ENCODE results near the gene SRGAP3. TPM values are rescaled to one million over a fixed set of nuclear protein-coding genes. Genes with fewer than 3 reads are reported as not detected.

Gene SRGAP3
- polyA plus RNA-seq, 2 donors: 1.3 to 3.3 TPM

- no peaks in the 10 kb centered on the region for H3K27me3 ChIP-seq (ENCODE audit: control insufficient read depth in 1 of 2, insufficient read depth in 2 of 2, low read length in 2 of 2)
- no peaks in the 10 kb centered on the region for H3K9me3 ChIP-seq (ENCODE audit: control insufficient read depth in 2 of 2, insufficient read depth in 1 of 2, low read depth in 1 of 2, low read length in 1 of 2)
- 87% methylated on average over 2 of the region's 2 CpGs for WGBS, 2 donors
- peaks cover 0 to 6% of the 10 kb centered on the region in 2 donors for H3K36me3 ChIP-seq (ENCODE audit: control insufficient read depth in 2 of 2, insufficient read depth in 2 of 2, low read length in 1 of 2)
- no peak overlapping the region for H3K27ac ChIP-seq (ENCODE audit: low read depth in 2 of 2, low read length in 1 of 2)
- no peak overlapping the region for H3K4me3 ChIP-seq (ENCODE audit: low read depth in 1 of 2, low read length in 2 of 2)
- H3K4me1 ChIP-seq (ENCODE audit: control insufficient read depth in 2 of 2, insufficient read depth in 2 of 2, low read length in 1 of 2): no peaks in the 10 kb centered on the region
Observed at GRCh38 chr3:9007213-9007612, 242.2 kb downstream of the SRGAP3 start.

- no peak overlapping the region for H3K4me3 ChIP-seq (ENCODE audit: low read depth in 1 of 2, low read length in 2 of 2)
- no peaks in the 10 kb centered on the region for H3K36me3 ChIP-seq (ENCODE audit: control insufficient read depth in 2 of 2, insufficient read depth in 2 of 2, low read length in 1 of 2)
- H3K27me3 ChIP-seq (ENCODE audit: control insufficient read depth in 1 of 2, insufficient read depth in 2 of 2, low read length in 2 of 2): no peaks in the 10 kb centered on the region
- no peak overlapping the region for H3K27ac ChIP-seq (ENCODE audit: low read depth in 2 of 2, low read length in 1 of 2)
- H3K9me3 ChIP-seq (ENCODE audit: control insufficient read depth in 2 of 2, insufficient read depth in 1 of 2, low read depth in 1 of 2, low read length in 1 of 2): no peaks in the 10 kb centered on the region
- peaks cover 0 to 2% of the 10 kb centered on the region in 2 donors for H3K4me1 ChIP-seq (ENCODE audit: control insufficient read depth in 2 of 2, insufficient read depth in 2 of 2, low read length in 1 of 2)
Observed at GRCh38 chr3:9000041-9000440, 249.4 kb downstream of the SRGAP3 start.

GRCh38 chr3:8997151-8997550, 252.3 kb downstream of the SRGAP3 start:
- 75 to 80% methylated on average over 3 of the region's 3 CpGs for WGBS, 2 donors
- Histone ChIP-seq H3K27me3 (ENCODE audit: control insufficient read depth in 1 of 2, insufficient read depth in 2 of 2, low read length in 2 of 2) (no peaks in the 10 kb centered on the region), H3K4me1 (ENCODE audit: control insufficient read depth in 2 of 2, insufficient read depth in 2 of 2, low read length in 1 of 2) (peaks cover 0 to 2% of the 10 kb centered on the region in 2 donors), H3K36me3 (ENCODE audit: control insufficient read depth in 2 of 2, insufficient read depth in 2 of 2, low read length in 1 of 2) (peaks cover 0 to 1% of the 10 kb centered on the region in 2 donors), H3K27ac (ENCODE audit: low read depth in 2 of 2, low read length in 1 of 2) (no peak overlapping the region), H3K4me3 (ENCODE audit: low read depth in 1 of 2, low read length in 2 of 2) (no peak overlapping the region), H3K9me3 (ENCODE audit: control insufficient read depth in 2 of 2, insufficient read depth in 1 of 2, low read depth in 1 of 2, low read length in 1 of 2) (no peaks in the 10 kb centered on the region)

- no peak overlapping the region for H3K27ac ChIP-seq (ENCODE audit: low read depth in 2 of 2, low read length in 1 of 2)
- 48 to 62% methylated on average over 12 of the region's 12 CpGs for WGBS, 2 donors
- H3K4me1 ChIP-seq (ENCODE audit: control insufficient read depth in 2 of 2, insufficient read depth in 2 of 2, low read length in 1 of 2): peaks cover 0 to 2% of the 10 kb centered on the region in 2 donors
- peaks cover 0 to 2% of the 10 kb centered on the region in 2 donors for H3K36me3 ChIP-seq (ENCODE audit: control insufficient read depth in 2 of 2, insufficient read depth in 2 of 2, low read length in 1 of 2)
- H3K27me3 ChIP-seq (ENCODE audit: control insufficient read depth in 1 of 2, insufficient read depth in 2 of 2, low read length in 2 of 2): no peaks in the 10 kb centered on the region
- no peaks in the 10 kb centered on the region for H3K9me3 ChIP-seq (ENCODE audit: control insufficient read depth in 2 of 2, insufficient read depth in 1 of 2, low read depth in 1 of 2, low read length in 1 of 2)
- no peak overlapping the region for H3K4me3 ChIP-seq (ENCODE audit: low read depth in 1 of 2, low read length in 2 of 2)
Observed at GRCh38 chr3:8996681-8997121, 252.7 kb downstream of the SRGAP3 start.

GRCh38 chr3:8996216-8996615, 253.2 kb downstream of the SRGAP3 start:
- 85 to 89% methylated on average over 2 of the region's 2 CpGs for WGBS, 2 donors
- H3K27me3 ChIP-seq (ENCODE audit: control insufficient read depth in 1 of 2, insufficient read depth in 2 of 2, low read length in 2 of 2): no peaks in the 10 kb centered on the region
- peaks cover 0 to 2% of the 10 kb centered on the region in 2 donors for H3K4me1 ChIP-seq (ENCODE audit: control insufficient read depth in 2 of 2, insufficient read depth in 2 of 2, low read length in 1 of 2)
- no peak overlapping the region for H3K4me3 ChIP-seq (ENCODE audit: low read depth in 1 of 2, low read length in 2 of 2)
- no peaks in the 10 kb centered on the region for H3K9me3 ChIP-seq (ENCODE audit: control insufficient read depth in 2 of 2, insufficient read depth in 1 of 2, low read depth in 1 of 2, low read length in 1 of 2)
- H3K36me3 ChIP-seq (ENCODE audit: control insufficient read depth in 2 of 2, insufficient read depth in 2 of 2, low read length in 1 of 2): peaks cover 0 to 4% of the 10 kb centered on the region in 2 donors
- no peak overlapping the region for H3K27ac ChIP-seq (ENCODE audit: low read depth in 2 of 2, low read length in 1 of 2)

GRCh38 chr3:8994226-8994625, 255.2 kb downstream of the SRGAP3 start:
- 92 to 93% methylated on average over 15 of the region's 15 CpGs for WGBS, 2 donors
- Histone ChIP-seq H3K4me3 (ENCODE audit: low read depth in 1 of 2, low read length in 2 of 2) (no peak overlapping the region), H3K27ac (ENCODE audit: low read depth in 2 of 2, low read length in 1 of 2) (no peak overlapping the region), H3K4me1 (ENCODE audit: control insufficient read depth in 2 of 2, insufficient read depth in 2 of 2, low read length in 1 of 2) (peaks cover 0 to 2% of the 10 kb centered on the region in 2 donors), H3K9me3 (ENCODE audit: control insufficient read depth in 2 of 2, insufficient read depth in 1 of 2, low read depth in 1 of 2, low read length in 1 of 2) (no peaks in the 10 kb centered on the region), H3K27me3 (ENCODE audit: control insufficient read depth in 1 of 2, insufficient read depth in 2 of 2, low read length in 2 of 2) (no peaks in the 10 kb centered on the region), H3K36me3 (ENCODE audit: control insufficient read depth in 2 of 2, insufficient read depth in 2 of 2, low read length in 1 of 2) (peaks cover 0 to 8% of the 10 kb centered on the region in 2 donors)

- peaks cover 0 to 2% of the 10 kb centered on the region in 2 donors for H3K4me1 ChIP-seq (ENCODE audit: control insufficient read depth in 2 of 2, insufficient read depth in 2 of 2, low read length in 1 of 2)
- H3K27me3 ChIP-seq (ENCODE audit: control insufficient read depth in 1 of 2, insufficient read depth in 2 of 2, low read length in 2 of 2): no peaks in the 10 kb centered on the region
- no peak overlapping the region for H3K4me3 ChIP-seq (ENCODE audit: low read depth in 1 of 2, low read length in 2 of 2)
- peaks cover 0 to 8% of the 10 kb centered on the region in 2 donors for H3K36me3 ChIP-seq (ENCODE audit: control insufficient read depth in 2 of 2, insufficient read depth in 2 of 2, low read length in 1 of 2)
- 83 to 94% methylated on average over 5 of the region's 5 CpGs for WGBS, 2 donors
- no peak overlapping the region for H3K27ac ChIP-seq (ENCODE audit: low read depth in 2 of 2, low read length in 1 of 2)
- no peaks in the 10 kb centered on the region for H3K9me3 ChIP-seq (ENCODE audit: control insufficient read depth in 2 of 2, insufficient read depth in 1 of 2, low read depth in 1 of 2, low read length in 1 of 2)
Observed at GRCh38 chr3:8993331-8993730, 256.1 kb downstream of the SRGAP3 start.

- peaks cover 0 to 8% of the 10 kb centered on the region in 2 donors for H3K36me3 ChIP-seq (ENCODE audit: control insufficient read depth in 2 of 2, insufficient read depth in 2 of 2, low read length in 1 of 2)
- 83 to 86% methylated on average over 11 of the region's 11 CpGs for WGBS, 2 donors
- H3K4me3 ChIP-seq (ENCODE audit: low read depth in 1 of 2, low read length in 2 of 2): no peak overlapping the region
- peaks cover 0 to 2% of the 10 kb centered on the region in 2 donors for H3K4me1 ChIP-seq (ENCODE audit: control insufficient read depth in 2 of 2, insufficient read depth in 2 of 2, low read length in 1 of 2)
- no peaks in the 10 kb centered on the region for H3K27me3 ChIP-seq (ENCODE audit: control insufficient read depth in 1 of 2, insufficient read depth in 2 of 2, low read length in 2 of 2)
- no peak overlapping the region for H3K27ac ChIP-seq (ENCODE audit: low read depth in 2 of 2, low read length in 1 of 2)
- H3K9me3 ChIP-seq (ENCODE audit: control insufficient read depth in 2 of 2, insufficient read depth in 1 of 2, low read depth in 1 of 2, low read length in 1 of 2): no peaks in the 10 kb centered on the region
Observed at GRCh38 chr3:8992854-8993253, 256.6 kb downstream of the SRGAP3 start.

- H3K9me3 ChIP-seq (ENCODE audit: control insufficient read depth in 2 of 2, insufficient read depth in 1 of 2, low read depth in 1 of 2, low read length in 1 of 2): no peaks in the 10 kb centered on the region
- WGBS, 2 donors: 86 to 91% methylated on average over 4 of the region's 4 CpGs
- H3K36me3 ChIP-seq (ENCODE audit: control insufficient read depth in 2 of 2, insufficient read depth in 2 of 2, low read length in 1 of 2): peaks cover 0 to 8% of the 10 kb centered on the region in 2 donors
- peaks cover 0 to 2% of the 10 kb centered on the region in 2 donors for H3K4me1 ChIP-seq (ENCODE audit: control insufficient read depth in 2 of 2, insufficient read depth in 2 of 2, low read length in 1 of 2)
- no peak overlapping the region for H3K27ac ChIP-seq (ENCODE audit: low read depth in 2 of 2, low read length in 1 of 2)
- H3K27me3 ChIP-seq (ENCODE audit: control insufficient read depth in 1 of 2, insufficient read depth in 2 of 2, low read length in 2 of 2): no peaks in the 10 kb centered on the region
- H3K4me3 ChIP-seq (ENCODE audit: low read depth in 1 of 2, low read length in 2 of 2): no peak overlapping the region
Observed at GRCh38 chr3:8992199-8992598, 257.2 kb downstream of the SRGAP3 start.

Data from esophagus (tissue), 2 donors.